Measurements from ENCODE around the gene SHKBP1.
A peak's percentile ranks its signal among the peaks of the same experiment; 100 is the strongest.

The SHKBP1 gene

DNA sequence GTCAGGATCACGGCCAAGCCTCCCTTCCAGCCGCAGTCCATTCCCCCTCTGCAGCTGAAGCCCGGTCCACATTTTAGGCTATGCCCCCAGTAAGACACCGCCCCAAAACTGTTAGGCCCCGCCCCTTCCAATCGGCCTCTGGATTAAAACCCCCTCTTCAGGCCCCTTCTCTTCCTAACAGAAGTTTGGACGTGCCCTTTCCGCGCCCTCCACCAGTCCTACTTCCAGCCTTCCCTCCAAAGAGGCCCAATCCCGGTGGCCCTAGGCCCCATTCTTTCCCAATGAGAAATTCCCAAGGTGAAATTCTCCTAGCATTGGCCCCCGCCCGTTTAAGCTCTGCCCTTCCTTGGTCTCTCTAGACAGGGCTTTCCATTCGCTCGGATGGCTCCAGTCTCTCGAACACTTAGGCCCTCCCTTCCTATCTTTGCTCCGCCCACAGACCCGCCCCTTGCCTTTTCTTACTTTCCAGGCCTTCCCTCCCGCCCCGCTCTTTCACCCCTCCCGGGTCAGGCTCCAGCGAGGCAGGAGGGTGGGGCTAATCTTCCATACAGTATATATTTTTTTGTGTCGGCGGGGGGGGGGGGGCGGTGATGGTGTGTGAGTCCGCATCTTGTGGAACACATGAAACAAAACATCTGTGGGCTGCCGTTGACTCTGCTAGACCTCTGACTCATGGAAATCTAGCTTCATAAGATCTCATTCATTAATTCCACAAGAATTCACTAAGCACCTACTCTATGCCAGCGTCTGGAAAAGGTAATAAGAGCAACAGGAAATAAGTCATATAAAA, 38.1 kb downstream of the SHKBP1 start:
- Histone ChIP-seq H3K4me2 (ENCODE audit: low read length) (peak overlapping the region; percentile 46), H3K9ac (ENCODE audit: low read depth, low read length) (no peak overlapping the region), H3K4me3 (ENCODE audit: low read length) (no peak overlapping the region), H3K27me3 (ENCODE audit: control insufficient read depth, insufficient read depth, low read length) (no peaks in the 10 kb centered on the region), H3K4me1 (ENCODE audit: control insufficient read depth, insufficient read depth, low read length) (peaks cover 21% of the 10 kb centered on the region), H3K9me3 (replicated peaks; ENCODE audit: low read length) (no peaks in the 10 kb centered on the region), H3K36me3 (ENCODE audit: insufficient read depth, low read length) (no peaks in the 10 kb centered on the region)

DNA sequence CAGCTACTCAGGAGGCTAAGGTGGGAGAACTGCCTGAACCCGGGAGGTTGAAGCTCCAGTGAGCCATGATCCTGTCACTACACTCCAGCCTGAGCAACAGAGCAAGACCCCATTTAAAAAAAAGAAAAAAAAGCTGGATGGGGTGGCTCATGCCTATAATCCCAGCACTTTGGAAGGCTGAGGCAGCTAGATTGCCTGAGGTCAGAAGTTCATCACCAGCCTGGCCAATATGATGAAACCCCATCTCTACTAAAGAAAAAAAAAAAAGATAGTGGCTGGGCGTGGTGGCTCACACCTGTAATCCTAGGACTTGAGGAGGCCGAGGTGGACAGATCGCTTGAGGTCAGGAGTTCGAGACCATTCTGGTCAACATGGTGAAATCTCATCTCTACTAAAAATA, 39.5 kb downstream of the SHKBP1 start:
- H3K4me2 ChIP-seq (ENCODE audit: low read length) = no peak overlapping the region
- H3K4me3 ChIP-seq (ENCODE audit: low read length) = no peak overlapping the region
- peaks cover 9% of the 10 kb centered on the region for H3K4me1 ChIP-seq (ENCODE audit: control insufficient read depth, insufficient read depth, low read length)
- no peaks in the 10 kb centered on the region for H3K27me3 ChIP-seq (ENCODE audit: control insufficient read depth, insufficient read depth, low read length)
- no peaks in the 10 kb centered on the region for H3K36me3 ChIP-seq (ENCODE audit: insufficient read depth, low read length)
- no peak overlapping the region for H3K9ac ChIP-seq (ENCODE audit: low read depth, low read length)
- no peaks in the 10 kb centered on the region for H3K9me3 ChIP-seq (replicated peaks; ENCODE audit: low read length)

DNA sequence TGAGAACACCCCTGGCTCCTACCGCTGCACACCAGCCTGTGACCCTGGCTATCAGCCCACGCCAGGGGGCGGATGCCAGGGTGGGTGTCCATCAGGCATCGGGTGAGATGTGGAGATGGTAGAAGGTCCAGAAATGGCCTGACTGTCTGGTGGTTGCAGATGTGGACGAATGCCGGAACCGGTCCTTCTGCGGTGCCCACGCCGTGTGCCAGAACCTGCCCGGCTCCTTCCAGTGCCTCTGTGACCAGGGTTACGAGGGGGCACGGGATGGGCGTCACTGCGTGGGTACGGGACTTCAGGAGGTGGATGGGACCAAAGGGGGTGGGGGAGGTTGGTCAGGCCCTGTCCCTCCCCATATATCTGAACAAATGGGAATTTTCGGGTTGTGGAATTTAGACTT, 40.3 kb downstream of the SHKBP1 start:
- peaks cover 7% of the 10 kb centered on the region for H3K4me1 ChIP-seq (ENCODE audit: control insufficient read depth, insufficient read depth, low read length)
- H3K9ac ChIP-seq (ENCODE audit: low read depth, low read length) = no peak overlapping the region
- no peaks in the 10 kb centered on the region for H3K27me3 ChIP-seq (ENCODE audit: control insufficient read depth, insufficient read depth, low read length)
- no peak overlapping the region for H3K4me3 ChIP-seq (ENCODE audit: low read length)
- no peak overlapping the region for H3K4me2 ChIP-seq (ENCODE audit: low read length)
- no peaks in the 10 kb centered on the region for H3K9me3 ChIP-seq (replicated peaks; ENCODE audit: low read length)
- H3K36me3 ChIP-seq (ENCODE audit: insufficient read depth, low read length) = no peaks in the 10 kb centered on the region

DNA sequence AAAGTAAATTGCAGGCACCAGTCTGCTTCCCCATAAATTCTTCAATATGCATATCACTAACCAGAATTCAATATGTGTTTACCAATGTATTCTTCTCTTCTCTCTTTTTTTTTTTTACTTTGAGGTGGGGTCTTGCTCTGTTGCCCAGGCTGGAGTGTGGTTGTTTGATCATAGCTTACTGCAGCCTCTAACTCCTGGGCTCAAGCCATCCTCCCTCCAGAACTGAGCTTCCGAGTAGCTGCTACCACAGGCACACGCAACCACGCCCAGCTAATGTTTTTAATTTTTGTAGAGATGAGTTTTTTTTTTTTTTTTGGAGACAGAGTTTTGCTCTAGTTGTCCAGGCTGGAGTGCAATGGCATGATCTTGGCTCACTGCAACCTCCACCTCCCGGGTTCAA, 41.3 kb downstream of the SHKBP1 start:
- H3K9me3 ChIP-seq (replicated peaks; ENCODE audit: low read length) = no peaks in the 10 kb centered on the region
- H3K27me3 ChIP-seq (ENCODE audit: control insufficient read depth, insufficient read depth, low read length) = no peaks in the 10 kb centered on the region
- no peaks in the 10 kb centered on the region for H3K36me3 ChIP-seq (ENCODE audit: insufficient read depth, low read length)
- H3K4me2 ChIP-seq (ENCODE audit: low read length) = no peak overlapping the region
- H3K9ac ChIP-seq (ENCODE audit: low read depth, low read length) = no peak overlapping the region
- no peak overlapping the region for H3K4me3 ChIP-seq (ENCODE audit: low read length)
- peaks cover 7% of the 10 kb centered on the region for H3K4me1 ChIP-seq (ENCODE audit: control insufficient read depth, insufficient read depth, low read length)

DNA sequence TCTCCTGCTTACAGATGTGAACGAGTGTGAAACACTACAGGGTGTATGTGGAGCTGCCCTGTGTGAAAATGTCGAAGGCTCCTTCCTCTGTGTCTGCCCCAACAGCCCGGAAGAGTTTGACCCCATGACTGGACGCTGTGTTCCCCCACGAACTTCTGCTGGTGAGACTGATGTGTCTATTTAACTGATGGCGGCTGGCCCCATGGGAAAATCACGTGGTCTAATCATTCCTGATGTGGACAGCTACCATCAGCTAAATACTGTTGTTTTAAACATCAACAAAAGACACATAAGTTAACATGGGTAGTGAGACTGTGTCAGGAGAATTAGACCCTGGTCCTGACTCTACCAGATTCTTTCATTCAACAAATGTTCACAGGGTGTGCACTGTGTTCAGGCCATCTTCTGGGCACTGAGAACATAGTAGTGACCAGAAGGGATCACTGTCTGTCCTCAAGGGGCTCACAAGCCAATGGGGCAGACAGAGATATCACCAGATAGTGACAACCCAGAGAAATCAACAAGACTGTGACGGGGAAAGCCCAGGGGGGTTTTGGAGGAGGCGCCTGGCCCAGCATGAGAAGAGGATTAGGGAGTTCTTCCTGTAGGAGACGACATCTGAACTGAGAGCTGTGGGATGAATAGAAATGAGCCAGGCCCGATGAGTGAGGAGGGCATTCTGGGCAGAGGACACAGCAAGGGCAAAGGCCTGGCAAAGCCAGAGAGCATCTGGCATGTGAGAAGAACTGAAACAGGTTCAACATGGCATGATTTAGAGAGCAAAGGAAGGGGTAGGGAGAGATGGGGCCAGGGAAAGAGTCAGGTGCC, 42.9 kb downstream of the SHKBP1 start:
- H3K4me2 ChIP-seq (ENCODE audit: low read length) = no peak overlapping the region
- no peak overlapping the region for H3K4me3 ChIP-seq (ENCODE audit: low read length)
- H3K36me3 ChIP-seq (ENCODE audit: insufficient read depth, low read length) = no peaks in the 10 kb centered on the region
- no peaks in the 10 kb centered on the region for H3K27me3 ChIP-seq (ENCODE audit: control insufficient read depth, insufficient read depth, low read length)
- H3K9me3 ChIP-seq (replicated peaks; ENCODE audit: low read length) = no peaks in the 10 kb centered on the region
- H3K9ac ChIP-seq (ENCODE audit: low read depth, low read length) = no peak overlapping the region
- peaks cover 4% of the 10 kb centered on the region for H3K4me1 ChIP-seq (ENCODE audit: control insufficient read depth, insufficient read depth, low read length)

DNA sequence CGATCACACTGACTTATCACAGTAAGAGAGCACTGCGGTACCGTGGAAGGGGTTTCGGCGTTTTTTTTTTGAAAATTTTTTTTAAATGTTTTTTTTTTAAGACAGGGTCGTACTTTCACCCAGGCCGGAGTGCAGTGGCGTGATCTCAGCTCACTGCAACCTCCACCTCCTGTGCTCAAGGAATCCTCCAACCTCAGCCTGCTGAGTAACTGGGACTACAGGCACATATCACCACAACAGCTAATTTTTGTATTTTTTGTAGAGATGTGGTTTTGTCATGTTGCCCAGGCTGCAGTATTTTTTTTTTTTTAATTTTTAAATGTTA, 43.5 kb downstream of the SHKBP1 start:
- H3K4me2 ChIP-seq (ENCODE audit: low read length) = no peak overlapping the region
- no peaks in the 10 kb centered on the region for H3K27me3 ChIP-seq (ENCODE audit: control insufficient read depth, insufficient read depth, low read length)
- H3K4me3 ChIP-seq (ENCODE audit: low read length) = no peak overlapping the region
- H3K36me3 ChIP-seq (ENCODE audit: insufficient read depth, low read length) = no peaks in the 10 kb centered on the region
- H3K4me1 ChIP-seq (ENCODE audit: control insufficient read depth, insufficient read depth, low read length) = no peaks in the 10 kb centered on the region
- H3K9me3 ChIP-seq (replicated peaks; ENCODE audit: low read length) = no peaks in the 10 kb centered on the region
- no peak overlapping the region for H3K9ac ChIP-seq (ENCODE audit: low read depth, low read length)

DNA sequence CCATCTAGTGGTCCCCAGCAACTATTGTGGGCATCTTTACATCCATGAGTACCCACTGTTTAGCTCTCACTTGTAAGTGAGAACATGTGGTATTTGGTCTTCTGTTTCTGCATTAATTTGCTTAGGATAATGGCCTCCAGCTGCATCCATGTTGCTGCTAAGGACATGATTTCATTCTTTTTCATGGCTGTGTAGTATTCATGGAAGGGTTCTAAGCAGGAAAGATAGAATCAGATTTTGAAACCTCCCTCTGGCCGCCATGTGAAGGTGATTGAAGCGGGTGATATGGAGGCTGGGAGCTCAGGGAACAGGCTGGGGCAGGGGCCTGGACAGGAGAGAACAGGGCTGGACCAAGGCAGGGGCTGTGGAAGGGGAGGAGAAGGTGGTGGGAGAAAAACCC, 44.6 kb downstream of the SHKBP1 start:
- H3K27me3 ChIP-seq (ENCODE audit: control insufficient read depth, insufficient read depth, low read length) = no peaks in the 10 kb centered on the region
- no peaks in the 10 kb centered on the region for H3K9me3 ChIP-seq (replicated peaks; ENCODE audit: low read length)
- no peaks in the 10 kb centered on the region for H3K36me3 ChIP-seq (ENCODE audit: insufficient read depth, low read length)
- H3K9ac ChIP-seq (ENCODE audit: low read depth, low read length) = no peak overlapping the region
- H3K4me1 ChIP-seq (ENCODE audit: control insufficient read depth, insufficient read depth, low read length) = no peaks in the 10 kb centered on the region
- no peak overlapping the region for H3K4me2 ChIP-seq (ENCODE audit: low read length)
- no peak overlapping the region for H3K4me3 ChIP-seq (ENCODE audit: low read length)

DNA sequence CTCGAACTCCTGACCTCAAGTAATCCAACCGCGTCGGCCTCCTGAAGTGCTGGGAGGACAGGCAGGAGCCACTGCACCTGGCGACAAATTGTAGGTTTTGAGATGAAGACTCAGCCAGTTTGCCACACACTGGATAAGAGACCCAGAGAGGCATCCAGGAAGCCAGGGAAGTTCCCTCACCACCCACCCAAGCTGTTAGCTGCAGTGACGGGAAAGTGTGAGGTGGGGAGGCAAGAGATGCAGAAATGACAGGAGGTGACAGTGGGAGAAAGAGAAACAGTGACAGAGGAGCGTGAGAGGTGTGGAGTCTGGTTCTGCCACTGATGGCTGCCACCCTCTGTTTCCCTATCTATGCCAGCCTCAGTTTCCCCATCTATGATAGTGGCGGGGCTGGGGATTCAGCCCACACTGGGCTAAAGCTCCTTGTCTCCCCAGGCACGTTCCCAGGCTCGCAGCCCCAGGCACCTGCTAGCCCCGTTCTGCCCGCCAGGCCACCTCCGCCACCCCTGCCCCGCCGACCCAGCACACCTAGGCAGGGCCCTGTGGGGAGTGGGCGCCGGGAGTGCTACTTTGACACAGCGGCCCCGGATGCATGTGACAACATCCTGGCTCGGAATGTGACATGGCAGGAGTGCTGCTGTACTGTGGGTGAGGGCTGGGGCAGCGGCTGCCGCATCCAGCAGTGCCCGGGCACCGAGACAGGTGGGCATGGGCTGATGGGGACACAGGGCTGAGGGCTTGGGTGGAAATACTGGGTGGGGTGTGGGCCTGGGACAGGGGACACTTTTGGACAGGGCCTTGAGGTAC, 45.5 kb downstream of the SHKBP1 start:
- Histone ChIP-seq H3K4me3 (ENCODE audit: low read length) (no peak overlapping the region), H3K9me3 (replicated peaks; ENCODE audit: low read length) (no peaks in the 10 kb centered on the region), H3K9ac (ENCODE audit: low read depth, low read length) (no peak overlapping the region), H3K27me3 (ENCODE audit: control insufficient read depth, insufficient read depth, low read length) (no peaks in the 10 kb centered on the region), H3K4me1 (ENCODE audit: control insufficient read depth, insufficient read depth, low read length) (no peaks in the 10 kb centered on the region), H3K36me3 (ENCODE audit: insufficient read depth, low read length) (no peaks in the 10 kb centered on the region), H3K4me2 (ENCODE audit: low read length) (no peak overlapping the region)

DNA sequence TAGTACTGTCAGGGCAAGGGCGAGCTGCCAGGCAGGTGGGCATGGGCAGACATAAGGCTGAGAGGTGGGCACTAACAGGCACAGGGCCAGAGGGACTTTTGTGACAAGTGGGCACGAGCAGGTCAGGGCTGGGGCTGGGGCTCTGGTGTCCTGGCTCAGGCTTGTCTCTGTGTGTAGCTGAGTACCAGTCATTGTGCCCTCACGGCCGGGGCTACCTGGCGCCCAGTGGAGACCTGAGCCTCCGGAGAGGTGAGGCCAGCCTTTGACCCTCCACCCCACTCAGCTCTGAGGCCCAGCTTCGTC, 46.1 kb downstream of the SHKBP1 start:
- no peaks in the 10 kb centered on the region for H3K36me3 ChIP-seq (ENCODE audit: insufficient read depth, low read length)
- H3K27me3 ChIP-seq (ENCODE audit: control insufficient read depth, insufficient read depth, low read length) = no peaks in the 10 kb centered on the region
- H3K4me2 ChIP-seq (ENCODE audit: low read length) = no peak overlapping the region
- H3K4me3 ChIP-seq (ENCODE audit: low read length) = no peak overlapping the region
- H3K4me1 ChIP-seq (ENCODE audit: control insufficient read depth, insufficient read depth, low read length) = no peaks in the 10 kb centered on the region
- H3K9me3 ChIP-seq (replicated peaks; ENCODE audit: low read length) = no peaks in the 10 kb centered on the region
- no peak overlapping the region for H3K9ac ChIP-seq (ENCODE audit: low read depth, low read length)

DNA sequence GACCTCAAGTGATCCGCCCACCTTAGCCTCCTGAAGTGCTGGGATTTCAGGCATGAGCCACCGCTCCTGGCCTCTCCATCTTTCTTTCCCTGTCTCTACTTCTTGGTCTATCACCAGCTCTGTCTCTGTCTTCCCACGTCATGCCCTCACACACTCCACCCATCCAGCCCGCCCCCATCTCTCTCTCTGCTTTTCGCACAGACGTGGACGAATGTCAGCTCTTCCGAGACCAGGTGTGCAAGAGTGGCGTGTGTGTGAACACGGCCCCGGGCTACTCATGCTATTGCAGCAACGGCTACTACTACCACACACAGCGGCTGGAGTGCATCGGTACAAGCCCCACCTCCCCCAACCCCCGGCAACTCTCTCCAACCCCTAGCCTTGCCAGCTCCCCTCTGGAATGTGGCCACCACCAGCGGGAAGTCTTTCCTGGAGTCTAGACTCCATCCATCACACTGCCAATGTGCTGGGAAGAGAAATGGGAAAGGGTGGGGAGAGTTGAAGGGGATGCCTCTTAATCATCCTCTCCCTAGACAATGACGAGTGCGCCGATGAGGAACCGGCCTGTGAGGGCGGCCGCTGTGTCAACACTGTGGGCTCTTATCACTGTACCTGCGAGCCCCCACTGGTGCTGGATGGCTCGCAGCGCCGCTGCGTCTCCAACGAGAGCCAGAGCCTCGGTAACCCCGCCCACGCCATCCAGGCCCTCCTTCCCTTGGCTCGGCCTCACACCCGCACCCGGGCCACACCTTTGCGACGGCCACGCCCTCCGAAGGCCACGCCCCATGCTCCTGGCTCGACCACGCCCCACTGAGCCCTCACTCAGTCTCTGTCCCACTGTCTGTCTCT, 47.0 kb downstream of the SHKBP1 start:
- Histone ChIP-seq H3K36me3 (ENCODE audit: insufficient read depth, low read length) (no peaks in the 10 kb centered on the region), H3K9ac (ENCODE audit: low read depth, low read length) (no peak overlapping the region), H3K27me3 (ENCODE audit: control insufficient read depth, insufficient read depth, low read length) (no peaks in the 10 kb centered on the region), H3K4me1 (ENCODE audit: control insufficient read depth, insufficient read depth, low read length) (no peaks in the 10 kb centered on the region), H3K4me2 (ENCODE audit: low read length) (no peak overlapping the region), H3K9me3 (replicated peaks; ENCODE audit: low read length) (no peaks in the 10 kb centered on the region), H3K4me3 (ENCODE audit: low read length) (no peak overlapping the region)
